Measurements from ENCODE around the gene MTURN. TPM values are rescaled to one million over a fixed set of nuclear protein-coding genes. Genes with fewer than 3 reads are reported as not detected.
A peak's percentile ranks its signal among the peaks of the same experiment; 100 is the strongest.

The MTURN gene
- total and polyA plus RNA-seq, 10 donors: 6.3 to 36.6 (median 14.8) TPM

- intact Hi-C loops (cut with DNase I; ENCODE audit: low total_unique reads): loop anchor here (10.0 kb wide), 4 partner anchors 113 to 573 kb away; no protein-coding TSS in a partner anchor
- DNase-seq: no peak
- Histone ChIP-seq H3K27ac (peak overlapping the region in 6 of 8 donors; percentile 51 to 75 (median 65)), H3K27me3 (replicated peaks in 1 of 7) (no peaks in the 10 kb centered on the region), H3K4me3 (no peak overlapping the region), H3K36me3 (peaks cover 0 to 4% (median 0%) of the 10 kb centered on the region in 6 donors), H3K9me3 (no peaks in the 10 kb centered on the region), H3K4me1 (peaks cover 18 to 81% (median 55%) of the 10 kb centered on the region in 6 donors)
- WGBS, 5 donors: 31 to 46% (median 44%) methylated on average over 3 of the region's 3 CpGs
- TF ChIP-seq, protein P1, sequence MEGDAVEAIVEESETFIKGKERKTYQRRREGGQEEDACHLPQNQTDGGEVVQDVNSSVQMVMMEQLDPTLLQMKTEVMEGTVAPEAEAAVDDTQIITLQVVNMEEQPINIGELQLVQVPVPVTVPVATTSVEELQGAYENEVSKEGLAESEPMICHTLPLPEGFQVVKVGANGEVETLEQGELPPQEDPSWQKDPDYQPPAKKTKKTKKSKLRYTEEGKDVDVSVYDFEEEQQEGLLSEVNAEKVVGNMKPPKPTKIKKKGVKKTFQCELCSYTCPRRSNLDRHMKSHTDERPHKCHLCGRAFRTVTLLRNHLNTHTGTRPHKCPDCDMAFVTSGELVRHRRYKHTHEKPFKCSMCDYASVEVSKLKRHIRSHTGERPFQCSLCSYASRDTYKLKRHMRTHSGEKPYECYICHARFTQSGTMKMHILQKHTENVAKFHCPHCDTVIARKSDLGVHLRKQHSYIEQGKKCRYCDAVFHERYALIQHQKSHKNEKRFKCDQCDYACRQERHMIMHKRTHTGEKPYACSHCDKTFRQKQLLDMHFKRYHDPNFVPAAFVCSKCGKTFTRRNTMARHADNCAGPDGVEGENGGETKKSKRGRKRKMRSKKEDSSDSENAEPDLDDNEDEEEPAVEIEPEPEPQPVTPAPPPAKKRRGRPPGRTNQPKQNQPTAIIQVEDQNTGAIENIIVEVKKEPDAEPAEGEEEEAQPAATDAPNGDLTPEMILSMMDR (IDR thresholded peaks at IDR 0.05 in 8 of 11, conservative IDR thresholded peaks at IDR 0.05 in 3 of 11): no peak
- TF ChIP-seq POLR2AphosphoS5 (IDR thresholded peaks at IDR 0.05) (no peak), POLR2A (IDR thresholded peaks at IDR 0.05) (no peak)
Measured at GRCh38 chr7:30162133-30162532, 27.3 kb downstream of the MTURN start.

DNA sequence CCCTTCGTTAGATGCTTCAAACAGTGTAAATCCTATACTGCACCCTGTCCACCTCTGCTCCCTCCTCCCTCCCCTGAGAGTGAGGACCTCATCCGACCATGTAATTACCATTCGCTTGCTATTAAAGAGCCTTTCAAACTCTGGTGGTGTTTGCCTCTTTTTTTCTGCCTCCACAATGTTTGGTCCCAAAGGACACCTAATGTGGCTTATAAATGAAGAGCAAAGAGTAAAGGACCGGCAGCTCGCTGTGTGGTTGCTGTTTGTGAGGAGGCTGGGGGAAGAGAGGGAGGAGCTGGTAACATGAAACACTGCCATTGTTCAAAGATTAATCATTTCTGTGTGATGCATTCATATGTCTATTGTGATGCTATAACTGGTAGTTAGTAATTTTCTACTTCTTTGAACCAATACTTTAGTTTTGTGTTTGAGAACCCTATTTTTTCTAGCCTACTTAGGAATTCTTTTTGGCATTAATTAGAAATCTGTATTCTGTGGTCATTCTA is 27.9 kb downstream of the MTURN start:
- intact Hi-C loops (cut with DNase I; ENCODE audit: low total_unique reads): loop anchor here (10.0 kb wide), 4 partner anchors 112 to 572 kb away; no protein-coding TSS in a partner anchor
- Histone ChIP-seq H3K4me3 (peak overlapping the region in 1 of 8 donors; percentile 29), H3K4me1 (peaks cover 18 to 77% (median 55%) of the 10 kb centered on the region in 6 donors), H3K36me3 (no peaks in the 10 kb centered on the region), H3K27me3 (replicated peaks in 1 of 7) (no peaks in the 10 kb centered on the region), H3K9me3 (no peaks in the 10 kb centered on the region), H3K27ac (peak overlapping the region in 6 of 8 donors; percentile 51 to 75 (median 65))
- 54 to 57% (median 56%) methylated on average over 5 of the region's 5 CpGs for WGBS, 5 donors
- TF ChIP-seq, protein P1 (IDR thresholded peaks at IDR 0.05 in 8 of 11, conservative IDR thresholded peaks at IDR 0.05 in 3 of 11): no peak
- TF ChIP-seq POLR2A (IDR thresholded peaks at IDR 0.05): no peak
- no peak for TF ChIP-seq POLR2AphosphoS5 (IDR thresholded peaks at IDR 0.05)
- DNase-seq: no peak

DNA sequence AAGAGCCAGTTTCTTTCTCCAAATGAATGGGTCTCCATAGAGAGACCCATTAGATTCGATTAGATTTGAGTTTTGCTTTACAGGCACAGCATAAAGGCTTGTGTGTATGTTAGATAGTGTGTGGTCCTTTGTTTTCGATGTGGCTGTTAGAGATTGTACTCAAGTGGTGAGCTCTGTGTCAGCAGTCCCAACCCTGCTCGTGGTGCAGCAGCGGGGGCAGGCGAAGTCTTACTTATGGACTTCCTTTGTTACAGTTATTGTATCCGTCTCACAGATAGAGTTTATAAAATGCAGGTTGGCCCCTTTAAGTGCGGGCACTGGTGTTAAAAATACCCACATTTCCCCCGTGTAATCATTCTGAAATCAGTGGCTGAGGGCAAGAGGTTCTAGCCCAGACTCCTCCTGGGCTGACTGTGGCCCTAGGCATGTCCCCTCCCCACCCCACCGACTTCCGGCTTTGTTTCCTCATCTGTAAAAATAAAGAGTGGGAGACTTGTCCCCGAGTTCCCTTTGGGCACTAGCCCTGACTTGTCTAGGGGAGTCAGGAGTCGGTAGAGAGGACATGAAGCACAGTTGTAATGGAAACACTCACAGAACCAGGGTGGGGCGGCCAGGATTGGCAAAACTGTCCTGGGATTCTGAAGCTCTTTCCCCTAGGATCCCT is 28.6 kb downstream of the MTURN start:
- Histone ChIP-seq H3K27ac (peak overlapping the region in 7 of 8 donors; percentile 51 to 75 (median 61)), H3K9me3 (no peaks in the 10 kb centered on the region), H3K4me3 (peak overlapping the region in 1 of 8 donors; percentile 29), H3K27me3 (replicated peaks in 1 of 7) (no peaks in the 10 kb centered on the region), H3K4me1 (peaks cover 18 to 76% (median 55%) of the 10 kb centered on the region in 6 donors), H3K36me3 (no peaks in the 10 kb centered on the region)
- WGBS, 5 donors: 22 to 29% (median 24%) methylated on average over 13 of the region's 13 CpGs
- DNase-seq: peak; percentile 82
- intact Hi-C loops (cut with DNase I; ENCODE audit: low total_unique reads): loop anchor here (10.0 kb wide), 4 partner anchors 111 to 571 kb away; no protein-coding TSS in a partner anchor
- TF ChIP-seq, protein P1 (IDR thresholded peaks at IDR 0.05 in 8 of 11, conservative IDR thresholded peaks at IDR 0.05 in 3 of 11): no peak
- TF ChIP-seq POLR2AphosphoS5 (IDR thresholded peaks at IDR 0.05): peak in 2 of 3 donors; percentile 10 to 11

DNA sequence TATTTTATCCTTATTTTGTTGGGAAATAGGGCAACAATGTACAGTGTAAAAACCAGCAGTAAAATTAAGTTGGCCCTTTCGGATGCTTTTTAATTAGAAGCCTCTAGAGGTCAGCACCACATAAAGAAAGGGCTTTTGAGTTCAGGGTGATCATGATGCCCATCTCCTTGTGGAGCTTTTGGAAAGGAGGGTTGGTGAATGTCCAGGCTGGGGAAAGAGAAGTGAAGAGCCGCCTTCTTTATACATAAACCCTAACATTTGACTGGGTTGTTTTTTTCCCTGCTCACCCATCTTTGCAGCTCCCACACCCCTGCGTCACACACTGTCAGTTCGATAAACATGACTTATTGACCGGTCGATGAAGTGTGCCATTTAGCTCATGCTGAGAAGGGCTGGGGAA is 29.8 kb downstream of the MTURN start:
- intact Hi-C loops (cut with DNase I; ENCODE audit: low total_unique reads): loop anchor here (10.0 kb wide), 4 partner anchors 110 to 570 kb away; no protein-coding TSS in a partner anchor
- no peaks in the 10 kb centered on the region for H3K27me3 ChIP-seq (replicated peaks in 1 of 7)
- H3K27ac ChIP-seq: peak overlapping the region in 4 of 8 donors; percentile 14 to 72 (median 42)
- H3K9me3 ChIP-seq: no peaks in the 10 kb centered on the region
- H3K36me3 ChIP-seq: no peaks in the 10 kb centered on the region
- peaks cover 16 to 64% (median 47%) of the 10 kb centered on the region in 6 donors for H3K4me1 ChIP-seq
- no peak overlapping the region for H3K4me3 ChIP-seq
- 70 to 79% (median 72%) methylated on average over 6 of the region's 6 CpGs for WGBS, 5 donors
- no peak for TF ChIP-seq POLR2AphosphoS5 (IDR thresholded peaks at IDR 0.05)
- TF ChIP-seq, protein P1 (IDR thresholded peaks at IDR 0.05 in 8 of 11, conservative IDR thresholded peaks at IDR 0.05 in 3 of 11): peak; percentile 14 to 65 (median 55)
- no peak for DNase-seq

All from spleen (tissue), 11 donors.